ENCODE data around the gene ELMOD3. TPM values are rescaled to one million over a fixed set of nuclear protein-coding genes. Genes with fewer than 3 reads are reported as not detected.
A peak's percentile ranks its signal among the peaks of the same experiment; 100 is the strongest.

Gene ELMOD3
- total and polyA plus RNA-seq, 12 donors: 7.3 to 23.8 (median 9.3) TPM

GRCh38 chr2:85393836-85394235, 39.3 kb downstream of the ELMOD3 start:
- peaks cover 0 to 6% (median 0%) of the 10 kb centered on the region in 9 donors for H3K4me1 ChIP-seq
- WGBS, 2 donors: 95 to 99% methylated on average over 4 of the region's 4 CpGs
- H3K27ac ChIP-seq: no peak overlapping the region
- DNase-seq (no peak), ATAC-seq (no peak)
- intact Hi-C loops (cut with DNase I): no loop called here
- no peaks in the 10 kb centered on the region for H3K9me3 ChIP-seq
- TF ChIP-seq, protein P1, sequence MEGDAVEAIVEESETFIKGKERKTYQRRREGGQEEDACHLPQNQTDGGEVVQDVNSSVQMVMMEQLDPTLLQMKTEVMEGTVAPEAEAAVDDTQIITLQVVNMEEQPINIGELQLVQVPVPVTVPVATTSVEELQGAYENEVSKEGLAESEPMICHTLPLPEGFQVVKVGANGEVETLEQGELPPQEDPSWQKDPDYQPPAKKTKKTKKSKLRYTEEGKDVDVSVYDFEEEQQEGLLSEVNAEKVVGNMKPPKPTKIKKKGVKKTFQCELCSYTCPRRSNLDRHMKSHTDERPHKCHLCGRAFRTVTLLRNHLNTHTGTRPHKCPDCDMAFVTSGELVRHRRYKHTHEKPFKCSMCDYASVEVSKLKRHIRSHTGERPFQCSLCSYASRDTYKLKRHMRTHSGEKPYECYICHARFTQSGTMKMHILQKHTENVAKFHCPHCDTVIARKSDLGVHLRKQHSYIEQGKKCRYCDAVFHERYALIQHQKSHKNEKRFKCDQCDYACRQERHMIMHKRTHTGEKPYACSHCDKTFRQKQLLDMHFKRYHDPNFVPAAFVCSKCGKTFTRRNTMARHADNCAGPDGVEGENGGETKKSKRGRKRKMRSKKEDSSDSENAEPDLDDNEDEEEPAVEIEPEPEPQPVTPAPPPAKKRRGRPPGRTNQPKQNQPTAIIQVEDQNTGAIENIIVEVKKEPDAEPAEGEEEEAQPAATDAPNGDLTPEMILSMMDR (IDR thresholded peaks at IDR 0.05): no peak
- H3K27me3 ChIP-seq: no peaks in the 10 kb centered on the region
- peaks cover 0 to 70% (median 0%) of the 10 kb centered on the region in 9 donors for H3K36me3 ChIP-seq
- no peak overlapping the region for H3K4me3 ChIP-seq

- no peak for DNase-seq
These were observed 39.7 kb downstream of the ELMOD3 start for GRCh38 chr2:85394261-85394681.

DNA sequence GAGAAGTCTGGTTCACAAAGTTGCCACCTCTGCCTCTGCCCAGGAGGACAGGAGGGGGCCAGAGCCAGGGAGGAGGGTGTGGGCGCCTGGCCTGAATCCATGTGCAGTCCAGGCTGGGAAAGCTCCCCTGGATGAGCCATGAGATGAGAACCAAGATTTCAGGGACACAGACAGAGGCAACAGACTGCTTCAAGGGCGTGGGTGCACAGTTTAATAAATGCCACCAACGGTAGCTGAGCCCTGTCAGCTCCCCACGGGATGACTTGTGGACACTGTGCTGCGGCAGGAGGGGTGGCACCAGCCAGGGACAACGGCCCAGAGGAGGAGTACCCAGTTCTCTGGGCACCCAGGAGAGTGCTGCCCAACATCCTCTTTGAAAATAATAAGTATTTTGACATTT, 40.4 kb downstream of the ELMOD3 start:
- Histone ChIP-seq H3K27me3 (no peaks in the 10 kb centered on the region), H3K36me3 (peaks cover 0 to 69% (median 0%) of the 10 kb centered on the region in 9 donors), H3K4me3 (no peak overlapping the region), H3K4me1 (peaks cover 0 to 6% (median 0%) of the 10 kb centered on the region in 9 donors), H3K27ac (no peak overlapping the region), H3K9me3 (no peaks in the 10 kb centered on the region)
- ATAC-seq (no peak), DNase-seq (no peak)
- 82% methylated on average over 6 of the region's 6 CpGs for WGBS, 2 donors
- intact Hi-C loops (cut with DNase I): loop anchor here in 1 of 10 donors (5.0 kb wide), 1 partner anchor 767 kb away; no protein-coding TSS in a partner anchor
- TF ChIP-seq, protein P1 (IDR thresholded peaks at IDR 0.05): no peak

More at GRCh38 chr2:85394261-85394681, 39.7 kb downstream of the ELMOD3 start:
- peaks cover 0 to 70% (median 0%) of the 10 kb centered on the region in 9 donors for H3K36me3 ChIP-seq
- no peaks in the 10 kb centered on the region for H3K9me3 ChIP-seq
- peak in 2 of 8 donors; percentile 20 to 34 for ATAC-seq
- peaks cover 0 to 6% (median 0%) of the 10 kb centered on the region in 9 donors for H3K4me1 ChIP-seq
- no peak overlapping the region for H3K27ac ChIP-seq
- TF ChIP-seq, protein P1 (IDR thresholded peaks at IDR 0.05): no peak
- no peak overlapping the region for H3K4me3 ChIP-seq
- intact Hi-C loops (cut with DNase I): no loop called here
- 83 to 93% methylated on average over 4 of the region's 4 CpGs for WGBS, 2 donors
- no peaks in the 10 kb centered on the region for H3K27me3 ChIP-seq

- no peaks in the 10 kb centered on the region for H3K27me3 ChIP-seq
- WGBS, 2 donors: 96% methylated on average over 14 of the region's 14 CpGs
- H3K36me3 ChIP-seq: peaks cover 0 to 67% (median 0%) of the 10 kb centered on the region in 9 donors
- TF ChIP-seq, protein P1 (IDR thresholded peaks at IDR 0.05): no peak
- H3K9me3 ChIP-seq: no peaks in the 10 kb centered on the region
- ATAC-seq: no peak
- peaks cover 0 to 6% (median 0%) of the 10 kb centered on the region in 9 donors for H3K4me1 ChIP-seq
- no peak for DNase-seq
- no peak overlapping the region for H3K4me3 ChIP-seq
- intact Hi-C loops (cut with DNase I): loop anchor here in 1 of 10 donors (5.0 kb wide), 1 partner anchor 766 kb away; no protein-coding TSS in a partner anchor
- H3K27ac ChIP-seq: peak overlapping the region in 1 of 10 donors; percentile 5
These were observed 41.4 kb downstream of the ELMOD3 start for GRCh38 chr2:85395912-85396475.
